Body of pancreas (tissue), 4 donors: ENCODE results near the gene ITGB6.

ENCODE experiments used
- POLR2A ChIP-seq, 3 donors: fragments of 450-650 bp; IDR thresholded peaks; one replicate each; pipeline ENCODE4 v1.6.1; 2016; ENCODE audit warnings: antibody characterized with exemption in 3 of 3, mild to moderate bottlenecking in 2 of 3
- TF ChIP-seq, protein P1 (sequence below), 7 experiments: fragments of 450-650 bp in 4 of 7; fragments of 200-600 bp in 3 of 7; sonication (generic) in 3 of 7; IDR thresholded peaks; one replicate each; pipeline ENCODE4 v1.5.1; 2016 to 2019; ENCODE audit warnings: antibody characterized with exemption in 7 of 7

DNA sequence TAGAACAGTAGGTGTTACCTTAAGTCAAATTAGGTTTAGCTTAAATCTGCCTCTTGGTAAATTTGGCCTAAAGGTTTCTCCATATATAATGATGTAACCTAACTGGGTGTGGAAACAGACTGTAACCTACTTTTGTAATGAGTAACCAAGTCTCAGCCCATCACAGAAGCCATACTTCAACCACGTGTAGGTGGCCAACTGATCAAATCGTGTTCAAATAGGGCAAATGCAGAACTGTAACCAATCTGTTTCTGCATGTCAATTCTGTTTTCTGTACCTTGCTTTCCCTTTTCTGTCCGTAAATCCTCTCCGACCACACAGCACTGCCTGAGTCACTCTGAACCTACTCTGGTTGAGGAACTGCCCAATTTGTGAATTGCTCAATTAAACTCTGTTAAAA is 103.7 kb downstream of the ITGB6 start:
- TF ChIP-seq, protein P1, sequence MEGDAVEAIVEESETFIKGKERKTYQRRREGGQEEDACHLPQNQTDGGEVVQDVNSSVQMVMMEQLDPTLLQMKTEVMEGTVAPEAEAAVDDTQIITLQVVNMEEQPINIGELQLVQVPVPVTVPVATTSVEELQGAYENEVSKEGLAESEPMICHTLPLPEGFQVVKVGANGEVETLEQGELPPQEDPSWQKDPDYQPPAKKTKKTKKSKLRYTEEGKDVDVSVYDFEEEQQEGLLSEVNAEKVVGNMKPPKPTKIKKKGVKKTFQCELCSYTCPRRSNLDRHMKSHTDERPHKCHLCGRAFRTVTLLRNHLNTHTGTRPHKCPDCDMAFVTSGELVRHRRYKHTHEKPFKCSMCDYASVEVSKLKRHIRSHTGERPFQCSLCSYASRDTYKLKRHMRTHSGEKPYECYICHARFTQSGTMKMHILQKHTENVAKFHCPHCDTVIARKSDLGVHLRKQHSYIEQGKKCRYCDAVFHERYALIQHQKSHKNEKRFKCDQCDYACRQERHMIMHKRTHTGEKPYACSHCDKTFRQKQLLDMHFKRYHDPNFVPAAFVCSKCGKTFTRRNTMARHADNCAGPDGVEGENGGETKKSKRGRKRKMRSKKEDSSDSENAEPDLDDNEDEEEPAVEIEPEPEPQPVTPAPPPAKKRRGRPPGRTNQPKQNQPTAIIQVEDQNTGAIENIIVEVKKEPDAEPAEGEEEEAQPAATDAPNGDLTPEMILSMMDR (IDR thresholded peaks at IDR 0.05), result no peak
- TF ChIP-seq POLR2A (IDR thresholded peaks at IDR 0.05), result no peak
